Calu3 (cell line): ENCODE data around the gene MEPCE. TPM values are rescaled to one million over a fixed set of nuclear protein-coding genes. Genes with fewer than 3 reads are reported as not detected.
"Not testable (repeated sequence)": the region's sequence is repeated elsewhere in the genome, so short reads cannot be mapped to it uniquely, and the experiment has no call there.

Experiments used
- BruUV-seq: library from RNA; stranded (reverse); fragments of 400-500 nt; replicated peaks from 2 replicates; lab custom pipeline; 2021; lab: Mats Ljungman, UMichigan
- CTCF ChIA-PET: fragments of 300-600 bp; sonication (Branson Sonifier 250); formaldehyde crosslinking; loops from one replicate; lab custom pipeline; 2022; ENCODE audit warnings: antibody characterized with exemption; lab: Charles Lee
- DNase-seq: peaks from one replicate; pipeline ENCODE4 v3.0.0; 2022
- H3K27ac Mint-ChIP-seq: one replicate; pipeline ENCODE4 v1.8.0; 2022; ENCODE audit warnings: mixed read lengths; ENCODE audit not compliant: unreplicated experiment
- H3K27me3 Mint-ChIP-seq: one replicate; pipeline ENCODE4 v1.8.0; 2022; ENCODE audit warnings: mixed read lengths; ENCODE audit not compliant: unreplicated experiment
- H3K36me3 Mint-ChIP-seq: one replicate; pipeline ENCODE4 v1.8.0; 2022; ENCODE audit warnings: mild to moderate bottlenecking, moderate library complexity, mixed read lengths; ENCODE audit not compliant: insufficient read depth, unreplicated experiment
- H3K4me1 Mint-ChIP-seq: one replicate; pipeline ENCODE4 v1.8.0; 2022; ENCODE audit warnings: mild to moderate bottlenecking, low read depth, mixed read lengths; ENCODE audit not compliant: unreplicated experiment
- H3K4me3 Mint-ChIP-seq: one replicate; pipeline ENCODE4 v1.8.0; 2022; ENCODE audit warnings: mild to moderate bottlenecking, low read depth, moderate library complexity, mixed read lengths; ENCODE audit not compliant: unreplicated experiment
- H3K9me3 Mint-ChIP-seq: one replicate; pipeline ENCODE4 v1.8.0; 2022; ENCODE audit warnings: low read depth, mixed read lengths; ENCODE audit not compliant: unreplicated experiment
- CTCF ChIP-seq: fragments of 200-600 bp; IDR thresholded peaks from one replicate; pipeline ENCODE4 v1.8.0; 2022; ENCODE audit warnings: antibody characterized with exemption; ENCODE audit not compliant: unreplicated experiment
- intact Hi-C: fragments of 100-400 bp; cut with micrococcal nuclease; formaldehyde crosslinking; loops from one replicate; pipeline ENCODE4 v1.10.0; 2022; ENCODE audit not compliant: unreplicated experiment
- total RNA-seq: library from RNA; stranded (reverse); gene quantifications from 2 replicates; pipeline ENCODE4 v1.2.3, GENCODE V29; 2022

MEPCE gene
- total RNA-seq, 1 experiment from 2014 or later: 26.1 TPM

DNA sequence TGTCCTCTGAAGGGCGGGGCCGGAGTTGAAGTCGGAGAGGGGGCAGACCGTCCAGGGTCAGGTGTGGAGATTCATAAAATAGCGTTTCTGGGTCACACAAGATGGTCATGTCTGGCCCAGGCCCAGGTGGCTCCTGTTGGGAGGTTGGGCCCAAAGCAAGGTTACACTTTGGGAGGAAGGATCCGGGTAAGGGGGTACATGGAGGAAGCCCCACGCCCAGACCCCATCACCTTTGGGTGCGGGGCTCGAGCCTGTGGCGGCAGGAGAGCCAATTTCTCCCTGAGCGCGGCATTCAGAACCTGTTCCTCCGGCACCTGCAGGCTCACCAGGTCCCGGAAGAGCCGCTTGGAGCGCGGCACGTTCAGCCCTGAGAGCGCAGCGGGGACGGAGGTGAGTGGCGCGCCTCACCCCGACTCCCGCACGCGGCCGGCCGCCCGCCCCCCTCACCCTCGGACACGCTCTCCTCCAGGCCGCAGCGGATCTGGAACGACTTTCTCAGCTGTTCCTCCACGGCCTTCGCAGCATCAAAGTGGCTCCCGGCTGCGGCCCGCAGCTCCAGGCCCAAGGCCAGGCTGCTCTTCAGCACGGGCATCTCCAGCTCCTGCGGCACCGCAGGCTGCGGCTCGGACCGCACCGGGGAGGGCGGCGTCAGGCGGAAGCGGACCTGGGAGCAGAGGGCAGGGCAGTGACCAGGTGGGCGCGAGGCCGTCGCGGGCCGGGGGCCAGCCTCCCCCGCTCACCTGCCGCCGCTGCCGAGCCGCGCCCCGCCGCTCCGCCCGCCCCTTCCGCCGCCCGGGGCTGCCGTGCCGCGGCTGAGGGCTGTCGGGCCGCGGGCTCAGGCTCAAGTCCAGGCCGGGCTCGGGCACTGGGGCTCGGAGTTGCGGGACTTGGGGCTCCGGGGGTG is 6.0 kb downstream of the MEPCE start:
- TF ChIP-seq CTCF: no peak
- no TSS peak for BruUV-seq
- Mint-ChIP-seq H3K36me3 (peaks cover 52% of the 10 kb centered on the region), H3K9me3 (no peaks in the 10 kb centered on the region), H3K27ac (peak overlapping the region; percentile 99), H3K27me3 (no peaks in the 10 kb centered on the region), H3K4me1 (peaks cover 10% of the 10 kb centered on the region), H3K4me3 (peak overlapping the region; percentile 83)
- intact Hi-C loops: no loop called here
- peak; percentile 28 for DNase-seq
- CTCF ChIA-PET: no interaction called here

- H3K4me3 Mint-ChIP-seq: no peak overlapping the region
- intact Hi-C loops: no loop called here
These were observed 7.8 kb downstream of the MEPCE start for GRCh38 chr7:100437150-100438100.

DNA sequence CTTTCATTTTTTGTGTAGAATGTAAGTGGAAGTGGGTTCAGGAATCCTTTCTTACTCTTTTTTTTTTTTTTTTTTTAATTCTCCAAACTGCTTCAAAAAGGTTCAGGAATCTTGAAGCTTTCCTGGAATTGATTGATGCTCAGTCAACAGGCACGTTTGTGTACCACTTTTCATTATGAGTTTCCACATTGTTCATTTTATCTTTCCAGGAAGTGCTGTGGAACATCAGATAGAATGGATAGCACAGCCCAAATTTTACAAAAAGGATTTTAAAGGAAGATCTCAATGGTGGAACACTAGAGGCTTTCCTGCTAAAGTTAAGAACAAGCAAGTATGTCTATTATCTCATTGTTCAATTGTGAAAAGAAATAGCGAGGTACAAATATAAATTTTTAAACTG is 8.5 kb downstream of the MEPCE start:
- Mint-ChIP-seq H3K4me1 (peaks cover 10% of the 10 kb centered on the region), H3K27ac (no peak overlapping the region)

More at GRCh38 chr7:100437150-100438100, 7.8 kb downstream of the MEPCE start:
- BruUV-seq: no TSS peak
- Mint-ChIP-seq H3K9me3 (no peaks in the 10 kb centered on the region), H3K4me1 (peaks cover 10% of the 10 kb centered on the region), H3K27me3 (no peaks in the 10 kb centered on the region), H3K27ac (no peak overlapping the region), H3K36me3 (peaks cover 40% of the 10 kb centered on the region)
- DNase-seq: no peak
- no peak for TF ChIP-seq CTCF
- CTCF ChIA-PET: interaction anchor here (0.5 kb wide), 1 partner anchor 320 kb away, joined by 3 read pairs; no protein-coding TSS in a partner anchor

DNA sequence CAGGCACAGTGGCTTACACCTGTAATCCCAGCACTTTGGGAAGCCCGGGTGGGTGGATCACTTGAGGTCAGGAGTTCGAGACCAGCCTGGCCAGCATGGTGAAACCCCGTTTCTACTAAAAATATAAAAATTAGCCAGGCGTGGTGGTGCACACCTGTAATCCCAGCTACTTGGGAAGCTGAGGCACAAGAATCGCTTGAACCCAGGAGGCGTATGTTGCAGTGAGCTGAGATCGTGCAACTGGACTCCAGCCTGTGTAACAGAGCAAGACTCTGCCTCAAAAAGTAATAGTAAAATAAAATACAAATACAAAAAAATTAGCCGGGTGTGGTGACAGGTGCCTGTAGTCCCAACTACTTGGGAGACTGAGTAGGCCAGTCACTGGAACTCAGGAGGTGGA is 9.1 kb downstream of the MEPCE start:
- DNase-seq, H3K9me3 Mint-ChIP-seq, BruUV-seq, intact Hi-C loops, H3K4me3 Mint-ChIP-seq, H3K27me3 Mint-ChIP-seq, H3K27ac Mint-ChIP-seq, CTCF ChIA-PET: not testable (repeated sequence)
- Mint-ChIP-seq H3K4me1 (peaks cover 10% of the 10 kb centered on the region), H3K36me3 (peaks cover 30% of the 10 kb centered on the region)

More for the DNA sequence above, 8.5 kb downstream of the MEPCE start:
- intact Hi-C loops: no loop called here
- no TSS peak for BruUV-seq
- Mint-ChIP-seq H3K9me3 (no peaks in the 10 kb centered on the region), H3K27me3 (no peaks in the 10 kb centered on the region), H3K4me3 (no peak overlapping the region), H3K36me3 (peaks cover 35% of the 10 kb centered on the region)
- CTCF ChIA-PET: no interaction called here
- no peak for TF ChIP-seq CTCF
- DNase-seq: no peak

- H3K4me3 Mint-ChIP-seq, H3K27me3 Mint-ChIP-seq, CTCF ChIA-PET, H3K27ac Mint-ChIP-seq, intact Hi-C loops, H3K9me3 Mint-ChIP-seq, BruUV-seq, DNase-seq, H3K4me1 Mint-ChIP-seq: not testable (repeated sequence)
- peaks cover 25% of the 10 kb centered on the region for H3K36me3 Mint-ChIP-seq
These were observed 9.6 kb downstream of the MEPCE start for GRCh38 chr7:100439244-100439643.
